GM23338 (cell line): ENCODE measurements around the gene ENOX1. TPM values are rescaled to one million over a fixed set of nuclear protein-coding genes. Genes with fewer than 3 reads are reported as not detected.

ENCODE experiments used
- ATAC-seq: fragments of 200-7000 bp; cut with Tn5 transposase; 3 replicates; pipeline ENCODE4 v1.9.1; 2020
- DNase-seq: peaks from one replicate; pipeline ENCODE4 v3.0.0-alpha.2; 2015; ENCODE audit warnings: low spot score
- H2AFZ ChIP-seq: fragments of 200-600 bp; sonication (generic); 2 replicates; pipeline ENCODE4 v1.8.0; 2016; ENCODE audit warnings: antibody characterized with exemption, mild to moderate bottlenecking, moderate library complexity
- H3F3A ChIP-seq: fragments of 200-600 bp; sonication (generic); replicated peaks from 2 replicates; pipeline ENCODE4 v1.8.0; 2017; ENCODE audit warnings: antibody characterized with exemption, mixed run types, low read depth
- H3K27ac ChIP-seq: fragments of 200-600 bp; sonication (generic); 2 replicates; pipeline ENCODE4 v1.6.1; 2016; ENCODE audit warnings: low read depth
- H3K27me3 ChIP-seq: fragments of 200-600 bp; sonication (generic); 2 replicates; pipeline ENCODE4 v1.8.0; 2016; ENCODE audit warnings: mild to moderate bottlenecking, mixed run types, moderate library complexity; ENCODE audit not compliant: insufficient read depth
- H3K36me3 ChIP-seq: fragments of 200-600 bp; sonication (generic); 2 replicates; pipeline ENCODE4 v1.8.0; 2016; ENCODE audit warnings: mild to moderate bottlenecking; ENCODE audit not compliant: insufficient read depth
- H3K4me1 ChIP-seq: fragments of 200-600 bp; sonication (generic); 2 replicates; pipeline ENCODE4 v1.8.0; 2016; ENCODE audit warnings: mild to moderate bottlenecking, moderate library complexity; ENCODE audit not compliant: insufficient read depth
- H3K4me2 ChIP-seq: fragments of 200-600 bp; sonication (generic); 2 replicates; pipeline ENCODE4 v1.7.1; 2017; ENCODE audit warnings: mixed run types
- H3K4me3 ChIP-seq: fragments of 200-600 bp; sonication (generic); 2 replicates; pipeline ENCODE4 v1.6.1; 2016; ENCODE audit warnings: mixed run types
- H3K79me2 ChIP-seq: fragments of 200-600 bp; sonication (generic); replicated peaks from 2 replicates; pipeline ENCODE4 v1.8.0; 2017; ENCODE audit warnings: mild to moderate bottlenecking; ENCODE audit not compliant: insufficient read depth
- H3K9me2 ChIP-seq: fragments of 200-600 bp; sonication (generic); 2 replicates; pipeline ENCODE4 v1.8.0; 2017; ENCODE audit not compliant: insufficient read depth
- H4K20me1 ChIP-seq: fragments of 200-600 bp; sonication (generic); replicated peaks from 2 replicates; pipeline ENCODE4 v1.8.0; 2017; ENCODE audit warnings: mild to moderate bottlenecking; ENCODE audit not compliant: insufficient read depth
- H3K27ac Mint-ChIP-seq: 2 replicates; pipeline ENCODE4 v1.8.0; 2020; ENCODE audit warnings: inconsistent platforms, mild to moderate bottlenecking, moderate library complexity, mixed read lengths
- H3K27me3 Mint-ChIP-seq: 3 replicates; pipeline ENCODE4 v1.8.0; 2022; ENCODE audit warnings: low read depth, mild to moderate bottlenecking, moderate library complexity, mixed read lengths, inconsistent platforms; ENCODE audit not compliant: insufficient read depth, poor library complexity
- H3K36me3 Mint-ChIP-seq: 3 replicates; pipeline ENCODE4 v1.8.0; 2021; ENCODE audit warnings: low read depth, mild to moderate bottlenecking, inconsistent platforms, moderate library complexity, mixed read lengths
- H3K4me1 Mint-ChIP-seq: 3 replicates; pipeline ENCODE4 v1.8.0; 2020; ENCODE audit warnings: mild to moderate bottlenecking, inconsistent platforms, mixed read lengths
- H3K4me3 Mint-ChIP-seq: 3 replicates; pipeline ENCODE4 v1.8.0; 2021; ENCODE audit warnings: moderate library complexity, mild to moderate bottlenecking, inconsistent platforms, mixed read lengths
- H3K9me3 Mint-ChIP-seq: 3 replicates; pipeline ENCODE4 v1.8.0; 2020; ENCODE audit warnings: moderate library complexity, mild to moderate bottlenecking, inconsistent platforms, mixed read lengths
- CREB1 ChIP-seq: fragments of 250-450 bp; sonication (Bioruptor Pico); IDR thresholded peaks from 2 replicates; pipeline ENCODE4 v1.5.0; 2020; ENCODE audit warnings: low read depth, mild to moderate bottlenecking, moderate library complexity
- CTCF ChIP-seq, 2 experiments: fragments of 200-600 bp in 1 of 2; sonication (generic) in 1 of 2; conservative IDR thresholded peaks; 2 replicates each; pipeline versions ENCODE4 v1.5.1 to v1.6.1; 2016 to 2017; ENCODE audit warnings: antibody characterized with exemption in 2 of 2, low read depth in 2 of 2, mild to moderate bottlenecking in 2 of 2, moderate library complexity in 1 of 2
- ETS1 ChIP-seq: IDR thresholded peaks from 2 replicates; pipeline ENCODE4 v1.6.1; 2016; ENCODE audit warnings: antibody characterized with exemption
- EZH2 ChIP-seq: fragments of 200-600 bp; sonication (generic); IDR thresholded peaks from one replicate; pipeline ENCODE4 v1.8.0; 2017; ENCODE audit warnings: antibody characterized with exemption, mild to moderate bottlenecking, low read depth; ENCODE audit not compliant: unreplicated experiment
- EZH2phosphoT487 ChIP-seq: fragments of 200-600 bp; sonication (generic); IDR thresholded peaks from one replicate; pipeline ENCODE4 v1.8.1; 2018; ENCODE audit warnings: antibody characterized with exemption; ENCODE audit not compliant: unreplicated experiment
- JUNB ChIP-seq: IDR thresholded peaks from one replicate; pipeline ENCODE4 v1.6.1; 2016; ENCODE audit warnings: antibody characterized with exemption; ENCODE audit not compliant: unreplicated experiment
- NANOG ChIP-seq: IDR thresholded peaks from 2 replicates; pipeline ENCODE4 v1.6.1; 2016; ENCODE audit warnings: antibody characterized with exemption, borderline replicate concordance
- POLR2AphosphoS5 ChIP-seq: IDR thresholded peaks from 2 replicates; pipeline ENCODE4 v1.6.1; 2016; ENCODE audit warnings: antibody characterized with exemption, low read depth
- REST ChIP-seq: IDR thresholded peaks from one replicate; pipeline ENCODE4 v1.6.1; 2018; ENCODE audit warnings: antibody characterized with exemption; ENCODE audit not compliant: unreplicated experiment
- STAT1 ChIP-seq: IDR thresholded peaks from one replicate; pipeline ENCODE4 v1.6.1; 2016; ENCODE audit warnings: antibody characterized with exemption; ENCODE audit not compliant: unreplicated experiment
- ZNF331 ChIP-seq: fragments of 250-450 bp; sonication (Bioruptor Pico); IDR thresholded peaks from 2 replicates; pipeline ENCODE4 v1.5.0; 2020; ENCODE audit warnings: low read depth, mild to moderate bottlenecking, moderate library complexity
- polyA plus RNA-seq: library from polyadenylated mRNA; unstranded; fragments of >200 nt; fragmentation: Nextera tagmentation; extraction: Ambion mirVana; gene quantifications from 2 replicates; pipeline ENCODE4 v1.2.1, GENCODE V29; 2016
- total RNA-seq: library from RNA; depleted of rRNA; stranded (reverse); fragments of >200 nt; shearing (Covaris generic); gene quantifications from 2 replicates; pipeline ENCODE4 v1.2.3, GENCODE V29; 2014

Gene ENOX1
- total and polyA plus RNA-seq, 2 experiments from 2014 or later: 0.66 to 0.81 TPM

- peaks cover 4% of the 10 kb centered on the region for H3K4me1 ChIP-seq
- no peak for ATAC-seq
- no peaks in the 10 kb centered on the region for H3K36me3 ChIP-seq
- H3K27ac ChIP-seq: no peak overlapping the region
- no peaks in the 10 kb centered on the region for H4K20me1 ChIP-seq
- H3K4me3 ChIP-seq: no peak overlapping the region
- peaks cover 4% of the 10 kb centered on the region; the same call in 2 of the 3 replicates for H3K4me1 Mint-ChIP-seq
- no peak overlapping the region for H3K4me3 Mint-ChIP-seq
- H3K27me3 ChIP-seq: no peaks in the 10 kb centered on the region
- H2AFZ ChIP-seq: no peak overlapping the region
- TF ChIP-seq JUNB: no peak
- TF ChIP-seq CTCF (conservative IDR thresholded peaks at IDR 0.05; ENCODE audit: low read depth in 2 of 2): no peak
- no peak for TF ChIP-seq NANOG
- no peak for TF ChIP-seq CREB1
- TF ChIP-seq STAT1: no peak
- no peak for TF ChIP-seq ETS1
- TF ChIP-seq EZH2phosphoT487: no peak
- no peak for TF ChIP-seq POLR2AphosphoS5
- no peak for TF ChIP-seq REST
- no peaks in the 10 kb centered on the region for H3F3A ChIP-seq
- H3K27me3 Mint-ChIP-seq: peaks cover 1% of the 10 kb centered on the region
- no peak overlapping the region for H3K27ac Mint-ChIP-seq
- peaks cover 4% of the 10 kb centered on the region; the same call in 2 of the 3 replicates for H3K9me3 Mint-ChIP-seq
- H3K4me2 ChIP-seq: no peak overlapping the region
- peaks cover 5% of the 10 kb centered on the region for H3K9me2 ChIP-seq
- DNase-seq: no peak
- no peaks in the 10 kb centered on the region for H3K79me2 ChIP-seq
- peaks cover 3% of the 10 kb centered on the region; the same call in 2 of the 3 replicates for H3K36me3 Mint-ChIP-seq
Measured at GRCh38 chr13:43411211-43411610, 375.6 kb downstream of the ENOX1 start.

GRCh38 chr13:43408274-43408673 lies 378.5 kb downstream of the ENOX1 start:
- DNase-seq: no peak
- Histone ChIP-seq H4K20me1 (no peaks in the 10 kb centered on the region), H3K79me2 (no peaks in the 10 kb centered on the region), H3K4me3 (no peak overlapping the region), H3F3A (no peaks in the 10 kb centered on the region), H3K4me1 (peaks cover 4% of the 10 kb centered on the region), H3K9me2 (peaks cover 3% of the 10 kb centered on the region), H3K36me3 (no peaks in the 10 kb centered on the region), H3K4me2 (no peak overlapping the region), H2AFZ (no peak overlapping the region), H3K27ac (no peak overlapping the region), H3K27me3 (no peaks in the 10 kb centered on the region)
- ATAC-seq: no peak
- peaks cover 3% of the 10 kb centered on the region; the same call in 2 of the 3 replicates for H3K4me1 Mint-ChIP-seq
- no peaks in the 10 kb centered on the region for H3K9me3 Mint-ChIP-seq
- H3K27me3 Mint-ChIP-seq: peaks cover 1% of the 10 kb centered on the region
- H3K4me3 Mint-ChIP-seq: no peak overlapping the region
- no peaks in the 10 kb centered on the region for H3K36me3 Mint-ChIP-seq
- no peak overlapping the region for H3K27ac Mint-ChIP-seq
- TF ChIP-seq REST: no peak
- TF ChIP-seq ZNF331: no peak
- TF ChIP-seq JUNB: no peak
- no peak for TF ChIP-seq EZH2phosphoT487
- TF ChIP-seq ETS1: no peak
- no peak for TF ChIP-seq POLR2AphosphoS5
- no peak for TF ChIP-seq EZH2
